Measurements from ENCODE around the gene IFI27L2. TPM values are rescaled to one million over a fixed set of nuclear protein-coding genes. Genes with fewer than 3 reads are reported as not detected.

The IFI27L2 gene
- total RNA-seq, 1 experiment from 2014 or later: 28.6 TPM

DNA sequence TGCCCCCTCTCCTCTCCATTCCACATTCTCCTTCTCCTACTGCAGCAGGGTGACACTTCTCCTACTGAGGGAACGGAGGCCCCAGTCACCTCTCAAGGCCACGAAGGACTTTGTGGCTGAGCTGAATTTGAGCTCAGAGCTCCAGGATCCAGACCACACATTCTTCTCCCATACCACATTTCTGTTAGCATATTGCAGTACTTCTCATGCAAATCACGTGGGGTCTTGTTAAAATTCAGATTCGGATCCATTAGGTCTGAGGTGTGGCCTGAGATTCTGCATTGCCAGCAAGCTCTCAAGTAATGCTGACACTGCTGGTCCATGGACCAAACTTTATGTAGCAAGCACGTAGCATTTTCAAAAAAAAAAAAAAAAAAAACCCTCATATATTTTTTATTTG lies 9.6 kb upstream of the IFI27L2 start:
- Histone ChIP-seq H4K8ac (replicated peaks; ENCODE audit: insufficient read length, low read depth, low read length) (no peak overlapping the region), H2BK5ac (ENCODE audit: insufficient read length, low read length) (no peak overlapping the region), H2BK20ac (ENCODE audit: low read depth, low read length, poor library complexity, severe bottlenecking) (no peak overlapping the region), H3K4ac (ENCODE audit: low read depth, low read length) (no peak overlapping the region), H4K20me1 (ENCODE audit: control insufficient read depth, insufficient read depth, insufficient read length) (no peaks in the 10 kb centered on the region), H2AFZ (ENCODE audit: low read length) (no peak overlapping the region), H4K91ac (ENCODE audit: insufficient read length, low read depth, low read length) (no peak overlapping the region), H2BK12ac (ENCODE audit: insufficient read length, low read depth, low read length) (no peak overlapping the region), H3K18ac (ENCODE audit: insufficient read length, low read depth, low read length) (no peak overlapping the region), H3K9ac (ENCODE audit: extremely low read depth, insufficient read length, low read length) (no peak overlapping the region), H3K4me2 (ENCODE audit: insufficient read depth, insufficient read length, low read length) (no peak overlapping the region), H3T11ph (ENCODE audit: low read length) (no peak overlapping the region), H3K56ac (ENCODE audit: insufficient read length, low read depth, low read length) (no peak overlapping the region), H3K79me2 (ENCODE audit: insufficient read depth, low read length) (no peaks in the 10 kb centered on the region), H3K4me1 (ENCODE audit: insufficient read depth, low read length) (peaks cover 4% of the 10 kb centered on the region; the same call in 1 of the 2 replicates), H2AK5ac (ENCODE audit: insufficient read length, low read length) (no peak overlapping the region), H3K23me2 (ENCODE audit: insufficient read length, low read depth, low read length, poor library complexity, severe bottlenecking) (peaks cover 2% of the 10 kb centered on the region), H3K9me3 (ENCODE audit: control insufficient read depth, low read depth, low read length) (no peaks in the 10 kb centered on the region), H3K79me1 (ENCODE audit: insufficient read depth, low read depth, low read length, poor library complexity, severe bottlenecking) (no peaks in the 10 kb centered on the region), H2BK120ac (ENCODE audit: low read depth, low read length, poor library complexity, severe bottlenecking) (no peak overlapping the region), H3K23ac (ENCODE audit: insufficient read length, low read depth, low read length) (no peak overlapping the region), H2BK15ac (ENCODE audit: low read depth, low read length) (no peak overlapping the region), H3K27me3 (ENCODE audit: insufficient read depth, low read length) (no peaks in the 10 kb centered on the region), H3K27ac (ENCODE audit: insufficient read length, low read depth, low read length) (no peak overlapping the region), H3K14ac (ENCODE audit: insufficient read depth, low read length) (no peak overlapping the region), H4K5ac (ENCODE audit: insufficient read length, low read depth, low read length) (no peak overlapping the region)
- TF ChIP-seq CTCF (conservative IDR thresholded peaks at IDR 0.05): no peak
- H3K4me3 Mint-ChIP-seq: no peak overlapping the region
- no CpG with 5 or more reads among the region's 5 CpGs for WGBS (ENCODE audit: extremely low coverage, insufficient read length, low lambda C conversion rate)
- H3K4me1 Mint-ChIP-seq: peaks cover 16 to 18% of the 10 kb centered on the region in 2 experiments
- H3K27ac Mint-ChIP-seq: no peak overlapping the region
- peaks cover 14 to 15% of the 10 kb centered on the region in 2 experiments for H3K9me3 Mint-ChIP-seq
- peaks cover 12% of the 10 kb centered on the region for H3K27me3 Mint-ChIP-seq (ENCODE audit: low read depth)
- H3K36me3 Mint-ChIP-seq (ENCODE audit: insufficient read depth in 1 of 3, low read depth in 3 of 3): peaks cover 0 to 18% (median 6%) of the 10 kb centered on the region in 3 experiments; a peak in 4 of 7 replicates
- DNase-seq: no peak
